Chondrocyte (in vitro differentiated cells): Measurements from ENCODE around the gene AGR2. TPM values are rescaled to one million over a fixed set of nuclear protein-coding genes. Genes with fewer than 3 reads are reported as not detected.

Source experiments
- DNase-seq: peaks from one replicate; pipeline ENCODE4 v3.0.0; 2021; ENCODE audit warnings: mixed read lengths, low spot score
- H3K27ac Mint-ChIP-seq: one replicate; pipeline ENCODE4 v1.8.0; 2021; ENCODE audit warnings: mild to moderate bottlenecking, moderate library complexity, mixed read lengths; ENCODE audit not compliant: unreplicated experiment
- H3K27me3 Mint-ChIP-seq: 2 replicates; pipeline ENCODE4 v1.8.0; 2021; ENCODE audit warnings: low read depth, mixed read lengths
- H3K36me3 Mint-ChIP-seq: 2 replicates; pipeline ENCODE4 v1.8.0; 2021; ENCODE audit warnings: low read depth, mixed read lengths
- H3K4me1 Mint-ChIP-seq: 2 replicates; pipeline ENCODE4 v1.8.0; 2021; ENCODE audit warnings: low read depth, mild to moderate bottlenecking, mixed read lengths
- H3K4me3 Mint-ChIP-seq: one replicate; pipeline ENCODE4 v1.8.0; 2021; ENCODE audit warnings: mild to moderate bottlenecking, moderate library complexity, mixed read lengths; ENCODE audit not compliant: unreplicated experiment
- H3K9me3 Mint-ChIP-seq: 2 replicates; pipeline ENCODE4 v1.8.0; 2021; ENCODE audit warnings: low read depth, mixed read lengths
- total RNA-seq: library from RNA; stranded (reverse); gene quantifications from 3 replicates; pipeline ENCODE4 v1.2.1, GENCODE V29; 2021
- TF ChIP-seq, protein P1 (sequence below): fragments of 200-600 bp; sonication (generic); IDR thresholded peaks from 2 replicates; pipeline ENCODE4 v1.5.0; 2021; ENCODE audit warnings: antibody characterized with exemption, mild to moderate bottlenecking, moderate library complexity

AGR2 gene
- total RNA-seq, 1 donor from 2014 or later: not detected

DNA sequence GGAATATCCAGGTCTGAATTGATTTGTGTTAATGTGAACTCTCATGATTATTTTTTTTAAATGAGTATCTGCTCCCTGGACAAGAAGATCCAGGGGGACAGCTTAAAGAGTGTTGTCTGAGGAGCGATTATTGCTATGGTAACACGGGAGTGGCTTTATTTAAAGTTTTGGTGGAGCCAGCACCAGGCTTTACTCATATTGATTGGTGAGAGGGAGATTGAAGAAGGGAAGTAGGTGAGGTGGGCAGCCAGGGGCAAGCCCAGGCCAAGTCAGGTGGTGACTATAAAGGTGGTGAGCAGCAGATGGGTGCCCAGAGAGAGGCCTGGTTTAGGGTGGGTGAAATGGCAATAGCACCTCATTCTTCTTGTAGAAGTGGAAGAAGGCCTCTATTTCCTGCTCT, 10.2 kb upstream of the AGR2 start:
- Mint-ChIP-seq H3K27ac (no peak overlapping the region), H3K36me3 (no peaks in the 10 kb centered on the region), H3K9me3 (no peaks in the 10 kb centered on the region), H3K4me3 (no peak overlapping the region), H3K27me3 (no peaks in the 10 kb centered on the region), H3K4me1 (peaks cover 55% of the 10 kb centered on the region)
- TF ChIP-seq, protein P1, sequence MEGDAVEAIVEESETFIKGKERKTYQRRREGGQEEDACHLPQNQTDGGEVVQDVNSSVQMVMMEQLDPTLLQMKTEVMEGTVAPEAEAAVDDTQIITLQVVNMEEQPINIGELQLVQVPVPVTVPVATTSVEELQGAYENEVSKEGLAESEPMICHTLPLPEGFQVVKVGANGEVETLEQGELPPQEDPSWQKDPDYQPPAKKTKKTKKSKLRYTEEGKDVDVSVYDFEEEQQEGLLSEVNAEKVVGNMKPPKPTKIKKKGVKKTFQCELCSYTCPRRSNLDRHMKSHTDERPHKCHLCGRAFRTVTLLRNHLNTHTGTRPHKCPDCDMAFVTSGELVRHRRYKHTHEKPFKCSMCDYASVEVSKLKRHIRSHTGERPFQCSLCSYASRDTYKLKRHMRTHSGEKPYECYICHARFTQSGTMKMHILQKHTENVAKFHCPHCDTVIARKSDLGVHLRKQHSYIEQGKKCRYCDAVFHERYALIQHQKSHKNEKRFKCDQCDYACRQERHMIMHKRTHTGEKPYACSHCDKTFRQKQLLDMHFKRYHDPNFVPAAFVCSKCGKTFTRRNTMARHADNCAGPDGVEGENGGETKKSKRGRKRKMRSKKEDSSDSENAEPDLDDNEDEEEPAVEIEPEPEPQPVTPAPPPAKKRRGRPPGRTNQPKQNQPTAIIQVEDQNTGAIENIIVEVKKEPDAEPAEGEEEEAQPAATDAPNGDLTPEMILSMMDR: no peak
- DNase-seq: no peak

DNA sequence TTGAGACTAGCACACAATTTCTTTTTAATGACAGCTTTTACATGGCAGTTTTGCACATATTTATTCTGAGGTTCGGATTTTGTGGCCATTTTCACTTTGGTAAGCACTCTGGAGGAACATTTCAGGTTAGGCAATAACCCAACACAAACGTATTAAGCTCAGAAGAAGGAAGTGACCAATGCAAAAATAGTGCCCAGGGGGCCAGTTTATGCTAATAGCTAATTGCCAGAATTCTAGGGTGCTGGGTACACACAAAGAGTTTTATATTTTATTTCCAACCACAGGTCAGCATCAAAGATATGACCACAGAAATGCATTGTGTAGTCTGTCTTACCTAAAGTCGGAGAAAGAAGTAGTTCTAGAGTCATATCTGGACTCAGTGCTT, 8.4 kb upstream of the AGR2 start:
- TF ChIP-seq, protein P1: no peak
- DNase-seq: no peak
- H3K27ac Mint-ChIP-seq: peak overlapping the region; percentile 53
- H3K27me3 Mint-ChIP-seq: no peaks in the 10 kb centered on the region
- peaks cover 55% of the 10 kb centered on the region for H3K4me1 Mint-ChIP-seq
- no peaks in the 10 kb centered on the region for H3K36me3 Mint-ChIP-seq
- no peak overlapping the region for H3K4me3 Mint-ChIP-seq
- no peaks in the 10 kb centered on the region for H3K9me3 Mint-ChIP-seq

DNA sequence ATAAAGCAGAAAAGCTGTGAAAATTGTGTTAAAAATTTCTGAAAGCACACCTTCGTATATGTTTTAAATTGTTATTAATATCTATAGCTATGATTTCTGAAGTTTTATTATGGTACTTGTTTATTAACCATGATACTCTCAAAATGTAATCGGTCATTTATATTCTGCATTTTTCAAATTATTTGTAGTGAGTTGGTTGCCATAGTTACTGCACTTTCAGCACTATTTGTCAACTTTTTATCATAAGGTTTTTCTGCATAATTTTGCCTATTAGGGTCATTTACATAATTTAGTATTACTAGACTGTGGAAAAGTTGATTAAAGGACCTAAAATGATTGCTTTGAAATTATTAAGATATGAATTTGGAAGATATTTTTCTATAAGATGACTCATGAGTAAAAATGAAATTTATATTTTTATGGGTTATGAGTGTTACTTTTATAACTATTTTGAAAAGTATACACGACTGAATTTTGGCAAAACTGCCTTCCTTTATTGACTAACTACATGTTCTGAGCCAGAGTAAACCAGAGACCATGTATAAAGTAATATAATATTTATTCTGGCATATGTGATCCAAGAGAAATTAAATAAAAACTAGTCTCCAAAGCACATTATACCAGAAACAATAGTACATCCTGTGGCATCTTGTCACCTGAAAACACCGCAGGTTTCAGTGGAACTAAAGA, 7.9 kb upstream of the AGR2 start:
- TF ChIP-seq, protein P1: no peak
- Mint-ChIP-seq H3K27me3 (no peaks in the 10 kb centered on the region), H3K4me1 (peaks cover 49% of the 10 kb centered on the region), H3K4me3 (no peak overlapping the region), H3K27ac (peak overlapping the region; percentile 53), H3K36me3 (no peaks in the 10 kb centered on the region), H3K9me3 (no peaks in the 10 kb centered on the region)
- DNase-seq: no peak

DNA sequence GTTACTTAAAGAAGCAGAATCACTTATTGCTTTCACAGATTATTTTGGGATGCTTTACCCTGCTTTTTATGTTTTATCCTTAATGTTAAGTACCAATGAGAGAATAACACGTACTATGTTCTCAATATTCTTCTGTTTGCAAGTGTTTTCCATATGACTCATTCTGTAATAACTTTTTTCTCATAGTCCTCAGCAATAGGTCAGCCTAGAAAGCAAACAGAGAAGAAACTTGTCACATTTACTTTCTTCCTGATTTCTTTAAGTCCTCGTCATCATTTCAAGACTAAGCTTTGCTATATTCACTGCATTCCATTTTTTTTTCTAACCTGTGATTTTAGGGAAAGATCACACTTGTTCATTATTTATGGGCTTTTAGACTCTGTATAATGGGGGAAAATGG, 6.8 kb upstream of the AGR2 start:
- peak overlapping the region; percentile 95 for H3K27ac Mint-ChIP-seq
- peak overlapping the region; percentile 35 for H3K4me3 Mint-ChIP-seq
- no peak for DNase-seq
- no peaks in the 10 kb centered on the region for H3K27me3 Mint-ChIP-seq
- no peaks in the 10 kb centered on the region for H3K36me3 Mint-ChIP-seq
- peaks cover 40% of the 10 kb centered on the region for H3K4me1 Mint-ChIP-seq
- no peaks in the 10 kb centered on the region for H3K9me3 Mint-ChIP-seq
- TF ChIP-seq, protein P1: no peak

DNA sequence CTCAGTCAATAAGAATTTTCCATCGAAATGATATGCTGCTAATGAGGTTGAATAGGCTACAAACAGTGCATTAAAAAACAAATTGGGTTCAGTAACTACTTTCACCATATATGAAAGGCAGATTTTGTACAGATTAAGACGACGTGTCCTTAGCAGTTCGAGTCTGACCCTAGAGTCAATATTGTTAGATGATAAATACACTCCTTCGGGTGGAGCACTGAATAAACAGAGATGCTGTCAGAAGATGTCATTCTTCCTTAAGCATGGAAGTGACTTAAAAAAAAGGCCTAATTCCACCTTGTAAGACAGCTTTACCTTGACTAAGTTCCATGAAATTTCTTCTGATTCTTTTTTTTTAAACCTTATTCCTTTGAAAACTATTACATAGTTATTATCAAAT, 5.8 kb upstream of the AGR2 start:
- TF ChIP-seq, protein P1: no peak
- no peaks in the 10 kb centered on the region for H3K9me3 Mint-ChIP-seq
- no peaks in the 10 kb centered on the region for H3K36me3 Mint-ChIP-seq
- H3K4me3 Mint-ChIP-seq: no peak overlapping the region
- H3K27ac Mint-ChIP-seq: no peak overlapping the region
- DNase-seq: no peak
- H3K4me1 Mint-ChIP-seq: peaks cover 34% of the 10 kb centered on the region
- no peaks in the 10 kb centered on the region for H3K27me3 Mint-ChIP-seq
